ENCODE data around the gene RDH11. TPM values are rescaled to one million over a fixed set of nuclear protein-coding genes. Genes with fewer than 3 reads are reported as not detected.

Gene RDH11
- total RNA-seq, 4 donors from 2014 or later: 39.3 to 70.2 (median 58.8) TPM

DNA sequence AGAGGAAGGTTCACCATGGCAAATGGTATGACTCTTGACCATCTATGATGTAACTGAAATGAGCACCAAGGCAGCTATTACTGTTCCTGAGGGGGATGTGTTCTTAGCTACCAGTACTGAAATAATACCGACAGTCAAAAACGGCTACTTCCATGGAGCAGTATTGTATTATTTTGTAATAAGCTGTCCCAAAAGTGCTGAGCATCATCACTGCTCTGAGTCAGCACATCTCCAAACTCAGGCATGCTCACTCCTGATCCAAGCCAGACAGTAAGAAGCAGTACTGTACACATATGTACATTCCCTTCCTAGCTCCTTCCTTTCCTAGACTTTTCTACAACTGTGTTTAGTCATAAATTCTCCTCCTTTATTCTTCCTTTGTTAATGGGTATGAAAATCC lies 29.7 kb downstream of the RDH11 start:
- H3K27me3 ChIP-seq: no peaks in the 10 kb centered on the region
- H3K9me3 ChIP-seq: no peaks in the 10 kb centered on the region
- WGBS: 58% methylated on average over 2 of the region's 2 CpGs
- peaks cover 31% of the 10 kb centered on the region for H3K4me1 ChIP-seq
- H3K36me3 ChIP-seq: no peaks in the 10 kb centered on the region
- no peak for DNase-seq (ENCODE audit: low spot score in 2 of 2)
- H3K4me3 ChIP-seq: no peak overlapping the region
- H3K27ac ChIP-seq: no peak overlapping the region
- TF ChIP-seq, protein P1, sequence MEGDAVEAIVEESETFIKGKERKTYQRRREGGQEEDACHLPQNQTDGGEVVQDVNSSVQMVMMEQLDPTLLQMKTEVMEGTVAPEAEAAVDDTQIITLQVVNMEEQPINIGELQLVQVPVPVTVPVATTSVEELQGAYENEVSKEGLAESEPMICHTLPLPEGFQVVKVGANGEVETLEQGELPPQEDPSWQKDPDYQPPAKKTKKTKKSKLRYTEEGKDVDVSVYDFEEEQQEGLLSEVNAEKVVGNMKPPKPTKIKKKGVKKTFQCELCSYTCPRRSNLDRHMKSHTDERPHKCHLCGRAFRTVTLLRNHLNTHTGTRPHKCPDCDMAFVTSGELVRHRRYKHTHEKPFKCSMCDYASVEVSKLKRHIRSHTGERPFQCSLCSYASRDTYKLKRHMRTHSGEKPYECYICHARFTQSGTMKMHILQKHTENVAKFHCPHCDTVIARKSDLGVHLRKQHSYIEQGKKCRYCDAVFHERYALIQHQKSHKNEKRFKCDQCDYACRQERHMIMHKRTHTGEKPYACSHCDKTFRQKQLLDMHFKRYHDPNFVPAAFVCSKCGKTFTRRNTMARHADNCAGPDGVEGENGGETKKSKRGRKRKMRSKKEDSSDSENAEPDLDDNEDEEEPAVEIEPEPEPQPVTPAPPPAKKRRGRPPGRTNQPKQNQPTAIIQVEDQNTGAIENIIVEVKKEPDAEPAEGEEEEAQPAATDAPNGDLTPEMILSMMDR (IDR thresholded peaks at IDR 0.05): no peak
- no peak for TF ChIP-seq EP300 (IDR thresholded peaks at IDR 0.05)
- no peak for TF ChIP-seq POLR2AphosphoS5 (IDR thresholded peaks at IDR 0.05)
- TF ChIP-seq POLR2A (IDR thresholded peaks at IDR 0.05): no peak

DNA sequence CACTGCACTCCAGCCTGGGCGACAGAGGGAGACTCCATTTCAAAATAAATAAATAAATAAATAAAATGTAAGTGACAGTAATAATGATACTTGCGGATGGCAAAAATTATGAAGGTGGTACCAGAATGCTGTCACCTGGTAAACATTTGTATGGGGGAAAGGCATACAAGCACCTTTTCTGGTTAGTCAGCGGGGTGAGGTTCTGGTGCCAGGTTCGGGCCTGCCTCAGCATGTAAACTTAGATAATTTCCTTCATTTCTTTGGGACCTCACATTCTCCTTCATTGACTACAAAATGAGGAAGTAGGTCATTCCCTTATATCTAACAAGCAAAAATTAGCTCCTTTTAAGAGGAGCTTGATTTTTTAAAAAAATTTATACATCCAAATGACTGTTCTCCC lies 31.9 kb downstream of the RDH11 start:
- Histone ChIP-seq H3K9me3 (no peaks in the 10 kb centered on the region), H3K4me1 (peaks cover 23% of the 10 kb centered on the region), H3K27me3 (no peaks in the 10 kb centered on the region), H3K27ac (no peak overlapping the region), H3K36me3 (peaks cover 2% of the 10 kb centered on the region), H3K4me3 (no peak overlapping the region)
- DNase-seq (ENCODE audit: low spot score in 2 of 2): no peak
- TF ChIP-seq, protein P1 (IDR thresholded peaks at IDR 0.05): no peak
- TF ChIP-seq POLR2AphosphoS5 (IDR thresholded peaks at IDR 0.05) (no peak), POLR2A (IDR thresholded peaks at IDR 0.05) (no peak), EP300 (IDR thresholded peaks at IDR 0.05) (no peak)
- WGBS: 69% methylated on average over 4 of the region's 4 CpGs

DNA sequence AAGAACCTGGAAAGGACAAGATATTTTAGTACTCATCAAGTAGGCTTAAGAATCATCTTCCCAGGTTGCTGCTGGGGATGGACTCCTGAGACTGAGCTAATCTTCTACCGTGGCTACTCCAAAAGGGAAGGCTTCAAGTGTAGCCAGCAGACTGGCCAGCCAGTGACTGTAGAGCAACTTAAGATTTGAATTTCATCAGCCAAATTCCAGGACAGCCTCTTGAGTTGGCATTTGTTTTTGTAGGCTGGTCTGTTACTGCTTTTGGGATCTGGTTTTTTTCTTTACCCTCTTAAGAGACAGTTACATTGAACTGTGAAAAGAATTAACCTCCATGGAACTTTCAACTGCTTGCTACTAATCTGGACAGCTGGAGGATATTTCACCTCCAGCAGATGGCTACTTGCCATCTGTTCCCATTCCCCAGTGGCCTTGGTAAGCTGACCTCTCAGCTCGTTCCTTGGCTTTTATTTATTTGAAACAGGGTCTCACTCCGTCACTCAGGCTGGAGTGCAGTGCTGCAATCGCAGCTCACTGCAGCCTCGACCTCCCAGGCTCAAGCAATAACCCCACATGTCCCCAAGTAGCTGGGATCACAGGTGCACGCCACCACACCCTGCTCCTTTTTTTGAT lies 41.8 kb downstream of the RDH11 start:
- TF ChIP-seq, protein P1 (IDR thresholded peaks at IDR 0.05): no peak
- TF ChIP-seq EP300 (IDR thresholded peaks at IDR 0.05) (no peak), POLR2AphosphoS5 (IDR thresholded peaks at IDR 0.05) (no peak), POLR2A (IDR thresholded peaks at IDR 0.05) (no peak)
- 84% methylated on average over 6 of the region's 6 CpGs for WGBS
- Histone ChIP-seq H3K36me3 (peaks cover 91% of the 10 kb centered on the region), H3K9me3 (no peaks in the 10 kb centered on the region), H3K27ac (no peak overlapping the region), H3K4me1 (no peaks in the 10 kb centered on the region), H3K4me3 (no peak overlapping the region), H3K27me3 (no peaks in the 10 kb centered on the region)
- DNase-seq (ENCODE audit: low spot score in 2 of 2): no peak

DNA sequence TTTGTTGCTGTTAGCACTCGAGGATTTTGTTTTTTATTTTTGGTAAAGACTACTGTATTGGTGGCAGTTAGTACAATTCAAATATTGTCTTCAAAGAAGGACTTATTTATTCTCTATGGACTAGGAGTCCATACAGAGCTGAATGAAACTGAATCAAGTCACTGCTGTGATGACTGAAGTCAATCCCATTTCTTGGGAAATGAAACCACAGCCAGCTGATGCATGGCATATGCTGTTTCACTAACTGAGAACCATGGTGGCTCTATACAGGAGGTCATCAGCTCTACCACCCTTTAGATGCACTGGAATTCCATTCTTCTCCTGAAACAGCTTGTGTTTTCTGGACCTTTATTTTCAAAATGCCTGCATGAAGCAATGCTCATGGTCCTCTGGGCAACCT lies 43.4 kb downstream of the RDH11 start:
- TF ChIP-seq POLR2A (IDR thresholded peaks at IDR 0.05) (no peak), POLR2AphosphoS5 (IDR thresholded peaks at IDR 0.05) (no peak), EP300 (IDR thresholded peaks at IDR 0.05) (no peak)
- TF ChIP-seq, protein P1 (IDR thresholded peaks at IDR 0.05): no peak
- H3K9me3 ChIP-seq: no peaks in the 10 kb centered on the region
- no peak overlapping the region for H3K27ac ChIP-seq
- H3K4me1 ChIP-seq: no peaks in the 10 kb centered on the region
- no peak overlapping the region for H3K4me3 ChIP-seq
- no peaks in the 10 kb centered on the region for H3K27me3 ChIP-seq
- DNase-seq (ENCODE audit: low spot score in 2 of 2): no peak
- H3K36me3 ChIP-seq: peaks cover 95% of the 10 kb centered on the region
- 68% methylated on average over 1 of the region's 1 CpG for WGBS

DNA sequence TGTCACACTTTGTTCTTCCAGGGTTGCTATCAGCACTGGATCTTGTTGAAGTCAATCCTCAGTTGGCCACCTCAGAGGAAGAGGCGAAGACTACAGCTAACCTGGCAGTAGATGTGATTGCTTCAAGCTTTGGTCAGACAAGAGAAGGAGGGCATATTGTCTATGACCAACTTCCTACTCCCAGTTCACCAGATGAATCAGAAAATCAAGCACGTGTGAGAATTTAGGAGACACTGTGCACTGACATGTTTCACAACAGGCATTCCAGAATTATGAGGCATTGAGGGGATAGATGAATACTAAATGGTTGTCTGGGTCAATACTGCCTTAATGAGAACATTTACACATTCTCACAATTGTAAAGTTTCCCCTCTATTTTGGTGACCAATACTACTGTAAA lies 44.9 kb downstream of the RDH11 start:
- WGBS: 65% methylated on average over 2 of the region's 2 CpGs
- Histone ChIP-seq H3K9me3 (no peaks in the 10 kb centered on the region), H3K4me3 (no peak overlapping the region), H3K36me3 (peaks cover 95% of the 10 kb centered on the region), H3K27ac (no peak overlapping the region), H3K4me1 (no peaks in the 10 kb centered on the region), H3K27me3 (no peaks in the 10 kb centered on the region)
- DNase-seq (ENCODE audit: low spot score in 2 of 2): no peak
- TF ChIP-seq POLR2AphosphoS5 (IDR thresholded peaks at IDR 0.05): no peak
- TF ChIP-seq EP300 (IDR thresholded peaks at IDR 0.05): no peak
- TF ChIP-seq, protein P1 (IDR thresholded peaks at IDR 0.05): no peak
- no peak for TF ChIP-seq POLR2A (IDR thresholded peaks at IDR 0.05)

Data from suprapubic skin (tissue), 4 donors.